ENCODE data around the gene RFX3.

DNA sequence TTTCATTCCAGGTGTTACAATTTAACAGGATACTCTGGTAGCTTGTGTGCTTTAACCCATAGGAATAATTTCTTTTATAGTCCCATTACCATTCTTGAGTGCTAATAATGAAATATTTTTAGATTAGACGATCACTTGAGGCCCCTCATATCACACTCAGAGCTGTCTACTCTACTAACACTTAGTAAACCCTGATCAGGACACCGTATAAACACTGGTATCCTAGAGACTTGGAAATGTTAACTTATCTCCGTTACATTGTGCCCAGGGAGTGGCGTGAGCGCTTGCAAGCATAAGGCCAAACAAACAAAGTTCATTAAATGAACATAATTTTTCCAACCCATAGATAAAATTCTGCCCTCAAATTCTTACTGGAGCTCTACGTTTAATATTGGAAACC lies 42.2 kb upstream of the RFX3 start:
- no peak for TF ChIP-seq EZH2 (IDR thresholded peaks at IDR 0.05; ENCODE audit: low read length, missing control alignments)
- TF ChIP-seq, protein P1, sequence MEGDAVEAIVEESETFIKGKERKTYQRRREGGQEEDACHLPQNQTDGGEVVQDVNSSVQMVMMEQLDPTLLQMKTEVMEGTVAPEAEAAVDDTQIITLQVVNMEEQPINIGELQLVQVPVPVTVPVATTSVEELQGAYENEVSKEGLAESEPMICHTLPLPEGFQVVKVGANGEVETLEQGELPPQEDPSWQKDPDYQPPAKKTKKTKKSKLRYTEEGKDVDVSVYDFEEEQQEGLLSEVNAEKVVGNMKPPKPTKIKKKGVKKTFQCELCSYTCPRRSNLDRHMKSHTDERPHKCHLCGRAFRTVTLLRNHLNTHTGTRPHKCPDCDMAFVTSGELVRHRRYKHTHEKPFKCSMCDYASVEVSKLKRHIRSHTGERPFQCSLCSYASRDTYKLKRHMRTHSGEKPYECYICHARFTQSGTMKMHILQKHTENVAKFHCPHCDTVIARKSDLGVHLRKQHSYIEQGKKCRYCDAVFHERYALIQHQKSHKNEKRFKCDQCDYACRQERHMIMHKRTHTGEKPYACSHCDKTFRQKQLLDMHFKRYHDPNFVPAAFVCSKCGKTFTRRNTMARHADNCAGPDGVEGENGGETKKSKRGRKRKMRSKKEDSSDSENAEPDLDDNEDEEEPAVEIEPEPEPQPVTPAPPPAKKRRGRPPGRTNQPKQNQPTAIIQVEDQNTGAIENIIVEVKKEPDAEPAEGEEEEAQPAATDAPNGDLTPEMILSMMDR (conservative IDR thresholded peaks at IDR 0.05 in 1 of 2, IDR thresholded peaks at IDR 0.05 in 1 of 2; ENCODE audit: low read depth in 1 of 2, low read length in 2 of 2): no peak
